22Rv1 (cell line): Measurements from ENCODE around the gene PCDHB9.
"Not testable (repeated sequence)": the region's sequence is repeated elsewhere in the genome, so short reads cannot be mapped to it uniquely, and the experiment has no call there.

Experiments used
- H3K27ac ChIP-seq: fragments of 450-650 bp; 2 replicates; pipeline ENCODE4 v1.5.1; 2017
- CTCF ChIP-seq: fragments of 450-650 bp; IDR thresholded peaks from 2 replicates; pipeline ENCODE4 v1.5.1; 2017; ENCODE audit warnings: mild to moderate bottlenecking
- ZFX ChIP-seq: fragments of 450-650 bp; IDR thresholded peaks from 2 replicates; pipeline ENCODE4 v1.6.1; 2017; ENCODE audit warnings: antibody characterized with exemption, borderline replicate concordance

Gene PCDHB9

GRCh38 chr5:141186897-141187512, at the start of gene PCDHB9:
PCDHB9 (plus strand) TSS chr5:141187161; CDS start chr5:141187319, 158 bp downstream.
- no peak within 1 kb of the TSS for H3K27ac ChIP-seq
- TF ChIP-seq CTCF, result peak; percentile 90
- no peak for TF ChIP-seq ZFX

- H3K27ac ChIP-seq, result not testable (repeated sequence)
Observed at GRCh38 chr5:141137346-141137745, 49.6 kb upstream of the PCDHB9 start.

- H3K27ac ChIP-seq, result no peak within 1 kb of the TSS
- peak; percentile 63 for TF ChIP-seq CTCF
- no peak for TF ChIP-seq ZFX
Observed at GRCh38 chr5:141149812-141150211, 37.1 kb upstream of the PCDHB9 start, which contains the start of gene PCDHB6. PCDHB6 (plus strand) TSS chr5:141150057; CDS start chr5:141150258, 201 bp downstream.

GRCh38 chr5:141150224-141150992, 36.6 kb upstream of the PCDHB9 start:
- TF ChIP-seq CTCF (no peak), ZFX (no peak)
- H3K27ac ChIP-seq, result no peak overlapping the region

- H3K27ac ChIP-seq, result no peak overlapping the region
- TF ChIP-seq ZFX, result no peak
- no peak for TF ChIP-seq CTCF
Observed at GRCh38 chr5:141150993-141151325, 36.0 kb upstream of the PCDHB9 start.

- not testable (repeated sequence) for H3K27ac ChIP-seq
Observed at GRCh38 chr5:141151632-141152031, 35.3 kb upstream of the PCDHB9 start.

- H3K27ac ChIP-seq, result not testable (repeated sequence)
Observed at GRCh38 chr5:141152096-141152495, 34.9 kb upstream of the PCDHB9 start.

- TF ChIP-seq CTCF (peak; percentile 86), ZFX (no peak)
- no peak overlapping the region for H3K27ac ChIP-seq
Observed at GRCh38 chr5:141155540-141156374, 31.2 kb upstream of the PCDHB9 start.

- H3K27ac ChIP-seq, result not testable (repeated sequence)
Observed at GRCh38 chr5:141157356-141157755, 29.6 kb upstream of the PCDHB9 start.

GRCh38 chr5:141157901-141158300, 29.1 kb upstream of the PCDHB9 start:
- H3K27ac ChIP-seq, result not testable (repeated sequence)
